A549 (cell line): ENCODE results near the gene PNPO. TPM values are rescaled to one million over a fixed set of nuclear protein-coding genes. Genes with fewer than 3 reads are reported as not detected.
A peak's percentile ranks its signal among the peaks of the same experiment; 100 is the strongest.

Source experiments
- ATAC-seq, 2 experiments: fragments of 200-7000 bp in 1 of 2; fragments of >200 bp in 1 of 2; cut with Nextera tagmentation in 1 of 2; cut with Tn5 transposase in 1 of 2; 3 replicates each; pipeline versions ENCODE4 v1.8.0 to v1.9.1; 2018 to 2020; ENCODE audit warnings: mild to moderate bottlenecking in 1 of 2, moderate library complexity in 1 of 2
- CTCF ChIA-PET: fragments of 300-600 bp; sonication (Branson Sonifier 250); formaldehyde crosslinking; extraction: SDS; loops from one replicate; lab custom pipeline; 2021; ENCODE audit warnings: antibody characterized with exemption, inconsistent platforms; lab: Yijun Ruan, JAX
- POLR2A ChIA-PET: fragments of 350-600 bp; formaldehyde crosslinking; extraction: SDS; loops from one replicate; lab custom pipeline; 2021; ENCODE audit warnings: antibody characterized with exemption, inconsistent platforms; lab: Yijun Ruan, JAX
- DNase-seq, 2 experiments: peaks; one replicate each; pipeline versions ENCODE4 v3.0.0 to v3.0.0-alpha.2; 2011 to 2016; ENCODE audit warnings: low read depth in 1 of 2, low spot score in 1 of 2
- FAIRE-seq: peaks from 2 replicates; lab custom pipeline; 2011; peaks lifted over from hg19 to GRCh38; lab: Jason Lieb, UNC
- H3K27ac ChIP-seq, 2 experiments: fragments of >200 bp; sonication (Bioruptor Twin); formaldehyde crosslinking; 3 replicates each; pipeline ENCODE4 v1.5.1; 2016 to 2017
- H3K4me1 ChIP-seq: fragments of >200 bp; sonication (Bioruptor Twin); formaldehyde crosslinking; 3 replicates; pipeline ENCODE4 v1.6.1; 2016
- H3K4me2 ChIP-seq: fragments of >200 bp; sonication (Bioruptor Twin); formaldehyde crosslinking; 3 replicates; pipeline ENCODE4 v1.6.1; 2016
- H3K4me3 ChIP-seq: fragments of >200 bp; sonication (Bioruptor Twin); formaldehyde crosslinking; 3 replicates; pipeline ENCODE4 v1.5.1; 2016
- H3K9me3 ChIP-seq: fragments of >200 bp; sonication (Bioruptor Twin); formaldehyde crosslinking; 3 replicates; pipeline ENCODE4 v1.6.1; 2016
- CBX8 ChIP-seq: fragments of 200-600 bp; sonication (generic); IDR thresholded peaks from 2 replicates; pipeline ENCODE4 v1.6.1; 2016
- CTCF ChIP-seq: fragments of >200 bp; sonication (Bioruptor Twin); formaldehyde crosslinking; IDR thresholded peaks from 3 replicates; pipeline ENCODE4 v1.5.1; 2016
- E2F6 ChIP-seq: IDR thresholded peaks from 2 replicates; pipeline ENCODE4 v1.6.1; 2012; ENCODE audit warnings: low read depth, borderline replicate concordance
- EHMT2 ChIP-seq: fragments of 200-600 bp; sonication (generic); IDR thresholded peaks from 2 replicates; pipeline ENCODE4 v1.6.1; 2016; ENCODE audit warnings: antibody characterized with exemption, low read depth, mild to moderate bottlenecking, moderate library complexity
- FOSB ChIP-seq: fragments of 250-450 bp; sonication (Bioruptor Pico); IDR thresholded peaks from 2 replicates; pipeline ENCODE4 v1.5.0; 2020; ENCODE audit warnings: mild to moderate bottlenecking, moderate library complexity
- FOSL2 ChIP-seq, 2 experiments: fragments of 450-650 bp in 1 of 2; fragments of >200 bp in 1 of 2; sonication (Bioruptor Twin) in 1 of 2; formaldehyde crosslinking; IDR thresholded peaks; 2 replicates each; pipeline versions ENCODE4 v1.5.0 to v1.6.1; 2016 to 2020; ENCODE audit warnings: mild to moderate bottlenecking in 1 of 2, moderate library complexity in 1 of 2
- HEYL ChIP-seq: fragments of 250-450 bp; sonication (Bioruptor Pico); IDR thresholded peaks from 2 replicates; pipeline ENCODE4 v1.8.0; 2021; ENCODE audit warnings: mild to moderate bottlenecking, moderate library complexity
- HMGXB4 ChIP-seq: fragments of 250-450 bp; sonication (Bioruptor Pico); IDR thresholded peaks from 2 replicates; pipeline ENCODE4 v1.5.0; 2021; ENCODE audit warnings: mild to moderate bottlenecking, moderate library complexity, borderline replicate concordance
- JUN ChIP-seq, 2 experiments: fragments of >200 bp; sonication (Bioruptor Twin); formaldehyde crosslinking; IDR thresholded peaks; 2 replicates in 1 of 2; 3 replicates in 1 of 2; pipeline ENCODE4 v1.6.1; 2016 to 2017
- JUNB ChIP-seq: fragments of >200 bp; sonication (Bioruptor Twin); formaldehyde crosslinking; IDR thresholded peaks from 2 replicates; pipeline ENCODE4 v1.6.1; 2016
- NFE2L2 ChIP-seq: fragments of 150-350 bp; conservative IDR thresholded peaks from 2 replicates; pipeline ENCODE4 v1.6.1; 2014; ENCODE audit warnings: low read length
- PBX3 ChIP-seq: IDR thresholded peaks from 2 replicates; pipeline ENCODE4 v1.6.1; 2012
- RAD21 ChIP-seq, 2 experiments: fragments of >200 bp in 1 of 2; sonication (Bioruptor Twin) in 1 of 2; formaldehyde crosslinking in 1 of 2; IDR thresholded peaks in 1 of 2; conservative IDR thresholded peaks in 1 of 2; 2 replicates in 1 of 2; 3 replicates in 1 of 2; pipeline ENCODE4 v1.6.1; 2012 to 2018; ENCODE audit warnings: inconsistent platforms in 1 of 2
- RARB ChIP-seq: fragments of 250-450 bp; sonication (Bioruptor Pico); IDR thresholded peaks from 2 replicates; pipeline ENCODE4 v1.8.0; 2021; ENCODE audit warnings: mild to moderate bottlenecking, moderate library complexity
- SMC3 ChIP-seq: fragments of >200 bp; sonication (Bioruptor Twin); formaldehyde crosslinking; IDR thresholded peaks from 3 replicates; pipeline ENCODE4 v1.6.1; 2018; ENCODE audit warnings: inconsistent platforms
- SREBF2 ChIP-seq: fragments of 450-650 bp; IDR thresholded peaks from 2 replicates; pipeline ENCODE4 v1.6.1; 2014; ENCODE audit warnings: mild to moderate bottlenecking, moderate library complexity
- WGBS: methylation state at CpG from one replicate; pipeline ENCODE4 v1.1.6; 2017; ENCODE audit errors: missing lambda C conversion rate; 5-methylcytosine and 5-hydroxymethylcytosine counted together
- polyA plus RNA-seq, 4 experiments: library from polyadenylated mRNA; depleted of rRNA in 3 of 4; stranded (reverse); fragments of >200 nt; fragmentation: RNase III in 1 of 4; extraction: RNeasy Plus Mini Kit Qiagen cat#74134 plus additional on column Dnase treatment in 1 of 4; gene quantifications; 2 replicates in 3 of 4; 3 replicates in 1 of 4; pipeline ENCODE4 v1.2.3, GENCODE V29; 2011 to 2017

PNPO gene
- polyA plus RNA-seq, 2 of the 4 experiments (the other 2 are of a cell fraction): 29.5 to 40.8 TPM

- no peak for TF ChIP-seq CTCF
Measured at GRCh38 chr17:47975823-47976205, 34.4 kb downstream of the PNPO start (continued).

GRCh38 chr17:47978324-47978723, 37.0 kb downstream of the PNPO start:
- ATAC-seq: peak; percentile 82 to 95
- no peak for FAIRE-seq

More at GRCh38 chr17:47978324-47978723, 37.0 kb downstream of the PNPO start:
- Histone ChIP-seq H3K4me1 (no peaks in the 10 kb centered on the region), H3K4me2 (no peak overlapping the region), H3K27ac (no peak overlapping the region), H3K4me3 (no peak overlapping the region), H3K9me3 (no peaks in the 10 kb centered on the region)
- ChIA-PET CTCF (interaction anchor here (0.6 to 38.7 kb wide), 47 partner anchors 8 to 509 kb away, joined by 3 to 1426 read pairs (median 4); partner anchors contain the start of genes CDK5RAP3, PNPO, PRR15L and SCRN2), POLR2A (interaction anchor here (0.9 kb wide), 1 partner anchor 9 kb away, joined by 3 read pairs; no protein-coding TSS in a partner anchor)
- TF ChIP-seq CTCF: peak; percentile 82
- no peak for TF ChIP-seq FOSB (CRISPR knock-in tag)
- 0 out of 2 replicates have a peak, but pooled peaks have one; percentile 1 for TF ChIP-seq NFE2L2
- no peak for TF ChIP-seq RARB (CRISPR knock-in tag)
- no peak for TF ChIP-seq JUNB
- TF ChIP-seq HEYL (CRISPR knock-in tag): no peak
- TF ChIP-seq HMGXB4 (CRISPR knock-in tag): no peak
- no peak for TF ChIP-seq E2F6
- no peak for TF ChIP-seq CBX8
- TF ChIP-seq PBX3: no peak
- peak; percentile 73 for TF ChIP-seq SMC3
- TF ChIP-seq FOSL2 (IDR thresholded peaks at IDR 0.05): no peak
- no peak for TF ChIP-seq FOSL2 (CRISPR knock-in tag; IDR thresholded peaks at IDR 0.05)
- no peak for TF ChIP-seq EHMT2
- no peak for TF ChIP-seq SREBF2
- TF ChIP-seq JUN (IDR thresholded peaks at IDR 0.05): no peak
- peak; percentile 80 to 83 for TF ChIP-seq RAD21 (conservative IDR thresholded peaks at IDR 0.05 in 1 of 2, IDR thresholded peaks at IDR 0.05 in 1 of 2)
- WGBS: 14% methylated on average over 7 of the region's 7 CpGs
- DNase-seq: peak; percentile 63 to 93
